Loucy (cell line): ENCODE measurements around the gene LTB4R2.

ENCODE experiments used
- EZH2phosphoT487 ChIP-seq: fragments of 200-600 bp; IDR thresholded peaks from 2 replicates; pipeline ENCODE4 v1.6.1; 2018; ENCODE audit warnings: antibody characterized with exemption, mild to moderate bottlenecking, moderate library complexity, borderline replicate concordance
- TF ChIP-seq, protein P1 (sequence below): fragments of 200-600 bp; sonication (generic); conservative IDR thresholded peaks from 2 replicates; pipeline ENCODE4 v1.5.1; 2014; ENCODE audit warnings: mild to moderate bottlenecking, antibody characterized with exemption, low read length

GRCh38 chr14:24315807-24316596 is 6.1 kb downstream of the LTB4R2 start:
- TF ChIP-seq, protein P1, sequence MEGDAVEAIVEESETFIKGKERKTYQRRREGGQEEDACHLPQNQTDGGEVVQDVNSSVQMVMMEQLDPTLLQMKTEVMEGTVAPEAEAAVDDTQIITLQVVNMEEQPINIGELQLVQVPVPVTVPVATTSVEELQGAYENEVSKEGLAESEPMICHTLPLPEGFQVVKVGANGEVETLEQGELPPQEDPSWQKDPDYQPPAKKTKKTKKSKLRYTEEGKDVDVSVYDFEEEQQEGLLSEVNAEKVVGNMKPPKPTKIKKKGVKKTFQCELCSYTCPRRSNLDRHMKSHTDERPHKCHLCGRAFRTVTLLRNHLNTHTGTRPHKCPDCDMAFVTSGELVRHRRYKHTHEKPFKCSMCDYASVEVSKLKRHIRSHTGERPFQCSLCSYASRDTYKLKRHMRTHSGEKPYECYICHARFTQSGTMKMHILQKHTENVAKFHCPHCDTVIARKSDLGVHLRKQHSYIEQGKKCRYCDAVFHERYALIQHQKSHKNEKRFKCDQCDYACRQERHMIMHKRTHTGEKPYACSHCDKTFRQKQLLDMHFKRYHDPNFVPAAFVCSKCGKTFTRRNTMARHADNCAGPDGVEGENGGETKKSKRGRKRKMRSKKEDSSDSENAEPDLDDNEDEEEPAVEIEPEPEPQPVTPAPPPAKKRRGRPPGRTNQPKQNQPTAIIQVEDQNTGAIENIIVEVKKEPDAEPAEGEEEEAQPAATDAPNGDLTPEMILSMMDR: no peak
- no peak for TF ChIP-seq EZH2phosphoT487
